GM20000 (cell line): ENCODE measurements around the gene CLEC20A.

Experiments used
- DNase-seq: peaks from one replicate; pipeline ENCODE4 v3.0.0; 2012; ENCODE audit warnings: low spot score
- TF ChIP-seq, protein P1 (sequence below): IDR thresholded peaks from 2 replicates; pipeline ENCODE4 v1.5.1; 2012; ENCODE audit warnings: mild to moderate bottlenecking, control low read depth; ENCODE audit errors: extremely low read depth, missing control alignments

CLEC20A gene

DNA sequence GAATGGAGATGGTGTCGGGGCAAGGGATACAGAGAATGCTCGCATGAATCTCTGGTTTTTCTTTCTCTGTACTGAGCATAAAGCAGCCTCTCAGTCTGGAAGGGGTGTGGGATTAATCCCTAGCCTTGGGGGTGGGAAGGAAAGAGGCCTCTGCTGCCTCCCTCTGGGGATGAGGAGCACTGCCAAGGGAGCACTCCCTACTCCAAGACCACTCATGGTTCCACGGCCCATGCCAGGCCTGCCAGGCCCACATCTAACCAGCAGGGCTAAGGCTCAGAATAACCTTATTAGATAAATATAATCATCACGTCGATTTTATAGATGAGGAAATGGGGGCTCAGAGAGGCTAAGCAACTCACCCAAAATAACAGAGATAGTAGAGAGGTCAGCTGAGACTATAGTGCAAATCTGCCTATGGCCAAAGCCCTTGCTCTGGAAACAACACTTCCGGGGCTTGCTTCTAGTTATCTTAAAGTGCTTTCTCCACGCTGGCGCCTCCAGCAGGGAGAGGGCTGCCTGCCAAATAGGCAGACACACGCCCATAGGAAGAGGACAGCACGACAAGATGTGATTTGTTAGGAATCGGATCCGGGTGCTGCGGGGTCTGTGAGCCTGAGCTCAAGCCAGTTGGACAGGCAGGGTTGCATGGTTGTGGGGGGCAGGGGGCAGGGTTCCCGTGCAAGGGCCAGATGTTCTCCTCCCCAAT lies 16.7 kb upstream of the CLEC20A start:
- TF ChIP-seq, protein P1, sequence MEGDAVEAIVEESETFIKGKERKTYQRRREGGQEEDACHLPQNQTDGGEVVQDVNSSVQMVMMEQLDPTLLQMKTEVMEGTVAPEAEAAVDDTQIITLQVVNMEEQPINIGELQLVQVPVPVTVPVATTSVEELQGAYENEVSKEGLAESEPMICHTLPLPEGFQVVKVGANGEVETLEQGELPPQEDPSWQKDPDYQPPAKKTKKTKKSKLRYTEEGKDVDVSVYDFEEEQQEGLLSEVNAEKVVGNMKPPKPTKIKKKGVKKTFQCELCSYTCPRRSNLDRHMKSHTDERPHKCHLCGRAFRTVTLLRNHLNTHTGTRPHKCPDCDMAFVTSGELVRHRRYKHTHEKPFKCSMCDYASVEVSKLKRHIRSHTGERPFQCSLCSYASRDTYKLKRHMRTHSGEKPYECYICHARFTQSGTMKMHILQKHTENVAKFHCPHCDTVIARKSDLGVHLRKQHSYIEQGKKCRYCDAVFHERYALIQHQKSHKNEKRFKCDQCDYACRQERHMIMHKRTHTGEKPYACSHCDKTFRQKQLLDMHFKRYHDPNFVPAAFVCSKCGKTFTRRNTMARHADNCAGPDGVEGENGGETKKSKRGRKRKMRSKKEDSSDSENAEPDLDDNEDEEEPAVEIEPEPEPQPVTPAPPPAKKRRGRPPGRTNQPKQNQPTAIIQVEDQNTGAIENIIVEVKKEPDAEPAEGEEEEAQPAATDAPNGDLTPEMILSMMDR: no peak

GRCh38 chr1:178512566-178513277 lies 16.0 kb upstream of the CLEC20A start, which contains the start of gene TEX35:
TEX35 (plus strand) TSS chr1:178513109; CDS start chr1:178513189, 80 bp downstream.
- TF ChIP-seq, protein P1: no peak

More for the DNA sequence above, 16.7 kb upstream of the CLEC20A start:
- DNase-seq: no peak

DNA sequence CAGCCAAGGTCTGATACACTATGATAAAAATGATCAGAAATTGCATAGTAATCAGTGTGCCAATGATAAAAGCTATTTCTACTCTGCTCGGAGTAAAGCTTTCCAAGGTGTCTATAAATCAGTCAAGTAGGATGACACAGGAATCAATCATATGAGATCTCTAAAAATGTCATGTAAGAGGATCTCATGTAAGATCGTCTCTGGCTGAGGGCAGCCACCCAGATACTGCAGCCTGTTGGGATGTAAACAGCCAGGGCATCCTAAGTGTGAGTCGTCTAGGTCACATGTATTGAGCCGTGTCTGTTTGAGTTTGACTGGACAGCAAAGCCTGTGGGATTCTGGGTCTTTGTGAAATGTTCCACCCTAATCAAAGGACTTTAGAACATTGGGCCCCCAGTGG lies 13.4 kb upstream of the CLEC20A start:
- TF ChIP-seq, protein P1: no peak

More at GRCh38 chr1:178512566-178513277, 16.0 kb upstream of the CLEC20A start, which contains the start of gene TEX35:
- DNase-seq: no peak

DNA sequence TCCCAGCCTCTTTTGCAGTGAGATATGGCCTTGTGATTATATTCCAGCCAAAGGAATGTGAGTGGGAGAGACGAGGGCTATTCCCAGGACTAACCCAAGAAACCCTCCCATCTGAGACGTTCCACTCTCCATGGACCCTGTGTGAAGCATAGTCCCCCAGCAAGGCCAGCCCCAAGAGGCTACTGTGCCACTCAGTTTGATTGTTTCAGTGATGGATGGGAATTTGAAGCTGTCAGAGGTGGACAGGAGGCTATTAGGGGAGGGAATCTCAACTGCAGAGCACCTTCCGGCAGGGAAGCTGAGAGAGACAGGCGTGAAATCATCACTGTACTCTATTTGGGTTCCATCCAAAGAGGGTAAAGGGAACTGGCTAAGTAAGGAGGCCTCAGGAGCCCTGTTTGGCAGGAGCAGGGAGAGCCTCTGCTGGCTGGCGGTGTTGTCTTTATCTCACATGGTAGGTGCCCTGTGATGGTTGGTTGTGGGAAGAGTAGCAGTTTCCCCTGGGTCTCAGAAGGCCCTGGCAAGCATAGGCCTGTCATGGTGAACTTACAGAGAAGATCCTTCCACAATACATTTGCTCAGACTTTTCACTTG lies 12.7 kb upstream of the CLEC20A start:
- DNase-seq: no peak
- TF ChIP-seq, protein P1: no peak

More for the DNA sequence above, 13.4 kb upstream of the CLEC20A start:
- no peak for DNase-seq

DNA sequence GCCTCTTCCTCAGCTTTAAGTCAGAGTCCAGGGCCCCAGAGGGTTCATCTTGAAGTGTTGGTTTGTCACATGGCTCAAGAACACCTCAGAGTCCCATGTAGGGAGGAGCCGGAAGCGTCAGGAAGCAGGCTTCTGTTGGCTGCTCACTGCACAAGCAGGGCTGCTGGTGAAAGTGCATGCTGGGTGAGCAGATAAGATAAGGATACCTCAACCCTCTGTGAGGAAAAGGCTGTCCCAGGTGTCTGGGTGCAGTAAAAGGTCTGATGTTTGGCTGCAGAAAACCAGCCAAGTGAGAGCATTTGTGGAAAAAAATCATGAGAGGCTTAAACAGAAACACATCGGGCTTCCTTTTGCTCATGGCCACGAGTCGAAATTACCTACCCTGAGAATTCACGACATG lies 9.9 kb upstream of the CLEC20A start:
- TF ChIP-seq, protein P1: no peak
- no peak for DNase-seq

- no peak for DNase-seq
- TF ChIP-seq, protein P1: no peak
Observed at GRCh38 chr1:178506177-178506576, 9.4 kb upstream of the CLEC20A start.

DNA sequence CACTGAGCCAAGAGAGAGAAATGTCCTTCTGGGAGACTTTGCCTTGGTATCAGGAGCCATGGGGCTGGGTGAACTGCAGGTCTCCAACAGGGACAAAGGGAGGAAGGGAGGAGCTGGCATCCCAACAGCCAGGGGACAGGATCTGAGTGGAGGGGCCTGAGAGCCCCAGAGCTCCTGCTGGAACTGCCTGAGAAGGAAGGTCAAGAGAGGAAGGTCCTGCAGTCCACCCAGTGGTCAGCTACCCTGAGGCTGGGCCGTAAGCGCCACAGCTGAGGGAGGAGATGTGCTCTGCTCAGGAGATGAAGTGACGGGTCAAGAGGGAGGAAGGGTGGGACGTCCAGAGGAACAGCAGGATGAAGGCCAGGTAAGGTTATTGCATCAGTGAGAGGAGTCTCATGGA lies 7.5 kb upstream of the CLEC20A start:
- DNase-seq: no peak

More for the DNA sequence above, 7.5 kb upstream of the CLEC20A start:
- TF ChIP-seq, protein P1: no peak
